HCT116 (cell line): Measurements from ENCODE around the gene SIL1.

Source experiments
- CEBPB ChIP-seq: IDR thresholded peaks from 2 replicates; pipeline ENCODE4 v1.6.1; 2012; ENCODE audit warnings: low read depth
- CTCF ChIP-seq, 3 experiments: fragments of 200-600 bp in 1 of 3; sonication (generic) in 1 of 3; IDR thresholded peaks in 2 of 3; conservative IDR thresholded peaks in 1 of 3; 2 replicates each; pipeline ENCODE4 v1.5.1; 2012 to 2017; ENCODE audit warnings: low read depth in 2 of 3, low read length in 2 of 3, antibody characterized with exemption in 1 of 3, borderline replicate concordance in 1 of 3, control low read depth in 1 of 3, mild to moderate bottlenecking in 1 of 3, mixed read lengths in 1 of 3, mixed run types in 1 of 3, moderate library complexity in 1 of 3; ENCODE audit not compliant: insufficient read depth in 1 of 3
- EGR1 ChIP-seq: IDR thresholded peaks from 2 replicates; pipeline ENCODE4 v1.6.1; 2012; ENCODE audit warnings: low read depth
- EZH2 ChIP-seq: fragments of 200-600 bp; sonication (generic); IDR thresholded peaks from 2 replicates; pipeline ENCODE4 v1.6.1; 2017; ENCODE audit warnings: antibody characterized with exemption, mixed run types
- EZH2phosphoT487 ChIP-seq: fragments of 200-600 bp; IDR thresholded peaks from 2 replicates; pipeline ENCODE4 v1.6.1; 2018; ENCODE audit warnings: antibody characterized with exemption, borderline replicate concordance
- MAX ChIP-seq: IDR thresholded peaks from 2 replicates; pipeline ENCODE4 v1.6.1; 2012
- POLR2A ChIP-seq: IDR thresholded peaks from 2 replicates; pipeline ENCODE4 v1.7.0; 2011; ENCODE audit warnings: borderline replicate concordance; ENCODE audit not compliant: insufficient read depth, insufficient read length; ENCODE audit errors: extremely low read depth
- POLR2AphosphoS5 ChIP-seq: IDR thresholded peaks from 2 replicates; pipeline ENCODE4 v1.6.1; 2011; ENCODE audit warnings: mild to moderate bottlenecking, low read depth, low read length, moderate library complexity
- SRF ChIP-seq: IDR thresholded peaks from 2 replicates; pipeline ENCODE4 v1.6.1; 2012; ENCODE audit warnings: low read depth
- YY1 ChIP-seq: IDR thresholded peaks from 2 replicates; pipeline ENCODE4 v1.6.1; 2011; ENCODE audit warnings: low read length, low read depth, moderate library complexity, mild to moderate bottlenecking; ENCODE audit not compliant: insufficient replicate concordance; ENCODE audit errors: extremely low read depth
- ZBTB33 ChIP-seq: IDR thresholded peaks from 2 replicates; pipeline ENCODE4 v1.6.1; 2011; ENCODE audit warnings: mild to moderate bottlenecking, low read length, moderate library complexity; ENCODE audit not compliant: insufficient replicate concordance; ENCODE audit errors: extremely low read depth
- ZNF274 ChIP-seq: fragments of 200-500 bp; sonication (Bioruptor generic); IDR thresholded peaks from 2 replicates; pipeline ENCODE4 v1.6.1; 2014; ENCODE audit warnings: mild to moderate bottlenecking, low read depth, low read length, inconsistent platforms

DNA sequence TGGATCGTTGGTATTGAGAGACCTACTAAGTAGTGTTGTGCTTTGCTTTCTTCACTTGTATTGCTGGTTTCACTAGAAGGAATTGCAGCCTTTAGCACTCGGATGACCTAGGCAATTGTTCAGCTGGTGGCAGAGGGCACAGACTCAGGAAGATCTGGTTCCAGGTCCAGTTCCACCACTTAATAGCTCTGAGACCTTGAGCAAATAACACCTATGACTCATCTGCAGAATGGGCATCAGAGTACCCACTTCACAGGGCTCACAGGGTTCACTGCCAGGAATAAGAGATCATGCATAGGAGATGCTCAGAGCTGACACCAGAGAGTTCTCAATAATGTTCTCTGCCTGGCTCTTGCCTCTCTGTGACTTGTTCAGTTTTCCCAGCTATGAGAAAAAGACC lies 133.6 kb downstream of the SIL1 start:
- TF ChIP-seq CTCF (IDR thresholded peaks at IDR 0.05 in 2 of 3, conservative IDR thresholded peaks at IDR 0.05 in 1 of 3; ENCODE audit: borderline replicate concordance in 1 of 3, insufficient read depth in 1 of 3, low read depth in 2 of 3, low read length in 2 of 3) (no peak), POLR2A (no peak), MAX (no peak), POLR2AphosphoS5 (no peak), EZH2 (no peak), EGR1 (no peak), EZH2phosphoT487 (no peak), CEBPB (no peak), YY1 (no peak), SRF (no peak), ZBTB33 (no peak), ZNF274 (no peak)
